ENCODE data around the gene ACACB.

GRCh38 chr12:109288571-109288970 is 172.2 kb downstream of the ACACB start:
- no peak for TF ChIP-seq RAD21 (conservative IDR thresholded peaks at IDR 0.05)
- TF ChIP-seq CTCF (IDR thresholded peaks at IDR 0.05; ENCODE audit: poor library complexity, severe bottlenecking): no peak
- no peak for TF ChIP-seq POLR2AphosphoS5 (IDR thresholded peaks at IDR 0.05)
- TF ChIP-seq EP300 (conservative IDR thresholded peaks at IDR 0.05; ENCODE audit: poor library complexity, severe bottlenecking): no peak
- no peak for TF ChIP-seq TAF1 (IDR thresholded peaks at IDR 0.05; ENCODE audit: low read depth)
- no peak for TF ChIP-seq SMC3 (conservative IDR thresholded peaks at IDR 0.05; ENCODE audit: poor library complexity)

All from neural cell (in vitro differentiated cells).